ENCODE measurements around the gene NAV2.

NAV2 gene

GRCh38 chr11:19853016-19853415 lies 140.4 kb downstream of the NAV2 start:
- H3K27ac ChIP-seq (ENCODE audit: low read depth, low read length): no peak overlapping the region
- no peak overlapping the region for H3K9ac ChIP-seq (ENCODE audit: low read depth, low read length)
- WGBS: 92% methylated on average over 2 of the region's 2 CpGs
- peaks cover 16% of the 10 kb centered on the region for H3K4me1 ChIP-seq (ENCODE audit: insufficient read depth, low read length)
- no peaks in the 10 kb centered on the region for H3K9me3 ChIP-seq (ENCODE audit: insufficient read depth, low read depth, low read length)
- peaks cover 10% of the 10 kb centered on the region for H3K36me3 ChIP-seq (ENCODE audit: insufficient read depth, low read length)
- H3K4me3 ChIP-seq (ENCODE audit: low read length): no peak overlapping the region
- no peaks in the 10 kb centered on the region for H3K27me3 ChIP-seq (ENCODE audit: insufficient read depth, low read length)

- no peaks in the 10 kb centered on the region for H3K27me3 ChIP-seq (ENCODE audit: insufficient read depth, low read length)
- H3K27ac ChIP-seq (ENCODE audit: low read depth, low read length): no peak overlapping the region
- peaks cover 10% of the 10 kb centered on the region; the same call in 1 of the 2 replicates for H3K4me1 ChIP-seq (ENCODE audit: insufficient read depth, low read length)
- H3K9ac ChIP-seq (ENCODE audit: low read depth, low read length): no peak overlapping the region
- WGBS: 88% methylated on average over 4 of the region's 4 CpGs
- H3K4me3 ChIP-seq (ENCODE audit: low read length): no peak overlapping the region
- no peaks in the 10 kb centered on the region for H3K9me3 ChIP-seq (ENCODE audit: insufficient read depth, low read depth, low read length)
- H3K36me3 ChIP-seq (ENCODE audit: insufficient read depth, low read length): peaks cover 10% of the 10 kb centered on the region
Measured at GRCh38 chr11:19853920-19854319, 141.3 kb downstream of the NAV2 start.

- Histone ChIP-seq H3K9ac (ENCODE audit: low read depth, low read length) (no peak overlapping the region), H3K27me3 (ENCODE audit: insufficient read depth, low read length) (no peaks in the 10 kb centered on the region), H3K9me3 (ENCODE audit: insufficient read depth, low read depth, low read length) (no peaks in the 10 kb centered on the region), H3K27ac (ENCODE audit: low read depth, low read length) (no peak overlapping the region), H3K4me1 (ENCODE audit: insufficient read depth, low read length) (peaks cover 10% of the 10 kb centered on the region), H3K4me3 (ENCODE audit: low read length) (no peak overlapping the region), H3K36me3 (ENCODE audit: insufficient read depth, low read length) (peaks cover 2% of the 10 kb centered on the region; the same call in 1 of the 2 replicates)
- 89% methylated on average over 4 of the region's 5 CpGs for WGBS
Measured at GRCh38 chr11:19861171-19861570, 148.5 kb downstream of the NAV2 start.

GRCh38 chr11:19862091-19862490 lies 149.5 kb downstream of the NAV2 start:
- Histone ChIP-seq H3K9me3 (ENCODE audit: insufficient read depth, low read depth, low read length) (no peaks in the 10 kb centered on the region), H3K27me3 (ENCODE audit: insufficient read depth, low read length) (no peaks in the 10 kb centered on the region), H3K4me1 (ENCODE audit: insufficient read depth, low read length) (peaks cover 10% of the 10 kb centered on the region), H3K9ac (ENCODE audit: low read depth, low read length) (no peak overlapping the region), H3K4me3 (ENCODE audit: low read length) (no peak overlapping the region), H3K36me3 (ENCODE audit: insufficient read depth, low read length) (no peaks in the 10 kb centered on the region; the same call in 1 of the 2 replicates), H3K27ac (ENCODE audit: low read depth, low read length) (no peak overlapping the region)
- 94% methylated on average over 4 of the region's 4 CpGs for WGBS

- no peaks in the 10 kb centered on the region for H3K9me3 ChIP-seq (ENCODE audit: insufficient read depth, low read depth, low read length)
- no peak overlapping the region for H3K9ac ChIP-seq (ENCODE audit: low read depth, low read length)
- H3K4me3 ChIP-seq (ENCODE audit: low read length): no peak overlapping the region
- peaks cover 25% of the 10 kb centered on the region for H3K4me1 ChIP-seq (ENCODE audit: insufficient read depth, low read length)
- WGBS: 77% methylated on average over 6 of the region's 6 CpGs
- H3K36me3 ChIP-seq (ENCODE audit: insufficient read depth, low read length): no peaks in the 10 kb centered on the region
- H3K27ac ChIP-seq (ENCODE audit: low read depth, low read length): no peak overlapping the region
- H3K27me3 ChIP-seq (ENCODE audit: insufficient read depth, low read length): no peaks in the 10 kb centered on the region
Measured at GRCh38 chr11:19864141-19865140, 151.8 kb downstream of the NAV2 start.

- no peaks in the 10 kb centered on the region for H3K36me3 ChIP-seq (ENCODE audit: insufficient read depth, low read length)
- no peaks in the 10 kb centered on the region for H3K9me3 ChIP-seq (ENCODE audit: insufficient read depth, low read depth, low read length)
- no peaks in the 10 kb centered on the region for H3K27me3 ChIP-seq (ENCODE audit: insufficient read depth, low read length)
- no peak overlapping the region for H3K9ac ChIP-seq (ENCODE audit: low read depth, low read length)
- peaks cover 25% of the 10 kb centered on the region for H3K4me1 ChIP-seq (ENCODE audit: insufficient read depth, low read length)
- WGBS: 92% methylated on average over 3 of the region's 3 CpGs
- H3K27ac ChIP-seq (ENCODE audit: low read depth, low read length): no peak overlapping the region
- no peak overlapping the region for H3K4me3 ChIP-seq (ENCODE audit: low read length)
Measured at GRCh38 chr11:19866037-19866436, 153.4 kb downstream of the NAV2 start.

- WGBS: 92% methylated on average over 4 of the region's 4 CpGs
- Histone ChIP-seq H3K9ac (ENCODE audit: low read depth, low read length) (no peak overlapping the region), H3K4me3 (ENCODE audit: low read length) (no peak overlapping the region), H3K27me3 (ENCODE audit: insufficient read depth, low read length) (no peaks in the 10 kb centered on the region), H3K27ac (ENCODE audit: low read depth, low read length) (no peak overlapping the region), H3K9me3 (ENCODE audit: insufficient read depth, low read depth, low read length) (no peaks in the 10 kb centered on the region), H3K36me3 (ENCODE audit: insufficient read depth, low read length) (no peaks in the 10 kb centered on the region), H3K4me1 (ENCODE audit: insufficient read depth, low read length) (peaks cover 25% of the 10 kb centered on the region)
Measured at GRCh38 chr11:19866521-19866920, 153.9 kb downstream of the NAV2 start.

- H3K27me3 ChIP-seq (ENCODE audit: insufficient read depth, low read length): no peaks in the 10 kb centered on the region
- no peak overlapping the region for H3K9ac ChIP-seq (ENCODE audit: low read depth, low read length)
- H3K9me3 ChIP-seq (ENCODE audit: insufficient read depth, low read depth, low read length): no peaks in the 10 kb centered on the region
- H3K27ac ChIP-seq (ENCODE audit: low read depth, low read length): no peak overlapping the region
- H3K36me3 ChIP-seq (ENCODE audit: insufficient read depth, low read length): no peaks in the 10 kb centered on the region
- H3K4me3 ChIP-seq (ENCODE audit: low read length): no peak overlapping the region
- WGBS: 91% methylated on average over 1 of the region's 1 CpG
- peaks cover 29% of the 10 kb centered on the region for H3K4me1 ChIP-seq (ENCODE audit: insufficient read depth, low read length)
Measured at GRCh38 chr11:19867064-19867463, 154.4 kb downstream of the NAV2 start.

- H3K27ac ChIP-seq (ENCODE audit: low read depth, low read length): no peak overlapping the region
- 81% methylated on average over 6 of the region's 6 CpGs for WGBS
Measured at GRCh38 chr11:19868281-19868821, 155.7 kb downstream of the NAV2 start.

GRCh38 chr11:19868871-19869270 lies 156.2 kb downstream of the NAV2 start:
- WGBS: 79% methylated on average over 2 of the region's 2 CpGs
- no peaks in the 10 kb centered on the region for H3K36me3 ChIP-seq (ENCODE audit: insufficient read depth, low read length)
- no peak overlapping the region for H3K27ac ChIP-seq (ENCODE audit: low read depth, low read length)
- H3K27me3 ChIP-seq (ENCODE audit: insufficient read depth, low read length): no peaks in the 10 kb centered on the region
- no peak overlapping the region for H3K9ac ChIP-seq (ENCODE audit: low read depth, low read length)
- no peak overlapping the region for H3K4me3 ChIP-seq (ENCODE audit: low read length)
- peaks cover 45% of the 10 kb centered on the region for H3K4me1 ChIP-seq (ENCODE audit: insufficient read depth, low read length)
- H3K9me3 ChIP-seq (ENCODE audit: insufficient read depth, low read depth, low read length): no peaks in the 10 kb centered on the region

More at GRCh38 chr11:19868281-19868821, 155.7 kb downstream of the NAV2 start:
- Histone ChIP-seq H3K9ac (ENCODE audit: low read depth, low read length) (no peak overlapping the region), H3K27me3 (ENCODE audit: insufficient read depth, low read length) (no peaks in the 10 kb centered on the region), H3K9me3 (ENCODE audit: insufficient read depth, low read depth, low read length) (no peaks in the 10 kb centered on the region), H3K36me3 (ENCODE audit: insufficient read depth, low read length) (no peaks in the 10 kb centered on the region), H3K4me3 (ENCODE audit: low read length) (no peak overlapping the region), H3K4me1 (ENCODE audit: insufficient read depth, low read length) (peaks cover 42% of the 10 kb centered on the region)

GRCh38 chr11:19869466-19869865 lies 156.8 kb downstream of the NAV2 start:
- Histone ChIP-seq H3K9me3 (ENCODE audit: insufficient read depth, low read depth, low read length) (no peaks in the 10 kb centered on the region), H3K4me1 (ENCODE audit: insufficient read depth, low read length) (peaks cover 45% of the 10 kb centered on the region), H3K27me3 (ENCODE audit: insufficient read depth, low read length) (no peaks in the 10 kb centered on the region), H3K27ac (ENCODE audit: low read depth, low read length) (no peak overlapping the region), H3K4me3 (ENCODE audit: low read length) (no peak overlapping the region), H3K9ac (ENCODE audit: low read depth, low read length) (no peak overlapping the region), H3K36me3 (ENCODE audit: insufficient read depth, low read length) (no peaks in the 10 kb centered on the region)
- WGBS: 92% methylated on average over 2 of the region's 2 CpGs
